Peyer's patch (tissue), 4 donors: ENCODE data around the gene RGL3.

Experiments used
- POLR2A ChIP-seq, 2 donors: fragments of 450-650 bp; IDR thresholded peaks; one replicate each; pipeline ENCODE4 v1.5.1; 2017; ENCODE audit warnings: antibody characterized with exemption in 2 of 2, mild to moderate bottlenecking in 2 of 2, moderate library complexity in 2 of 2
- TF ChIP-seq, protein P1 (sequence below), 6 experiments: fragments of 450-650 bp in 4 of 6; fragments of 200-600 bp in 2 of 6; sonication (generic) in 1 of 6; IDR thresholded peaks; one replicate each; pipeline ENCODE4 v1.5.1; 2017 to 2019; ENCODE audit warnings: antibody characterized with exemption in 6 of 6, mild to moderate bottlenecking in 3 of 6, moderate library complexity in 1 of 6

DNA sequence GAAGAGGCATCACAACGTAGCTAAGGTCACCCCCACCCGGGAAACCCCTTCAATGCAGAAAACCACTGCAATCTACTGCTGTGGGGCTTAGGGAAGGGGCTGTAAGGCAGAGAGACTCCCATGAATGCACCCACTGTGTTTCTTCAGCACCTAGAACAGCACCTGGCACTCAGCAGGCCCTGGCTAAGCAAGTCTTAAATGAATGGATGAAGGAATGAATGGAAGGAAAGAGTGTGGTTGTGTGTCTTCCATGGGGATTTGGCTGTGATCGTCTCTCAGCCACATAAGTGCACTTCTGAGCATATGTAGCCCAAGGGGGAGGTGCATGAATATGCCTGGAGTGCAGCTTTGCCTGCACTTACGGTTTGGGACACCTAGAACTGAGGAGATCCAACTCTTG is 69.9 kb downstream of the RGL3 start:
- no peak for TF ChIP-seq POLR2A (IDR thresholded peaks at IDR 0.05)
- TF ChIP-seq, protein P1, sequence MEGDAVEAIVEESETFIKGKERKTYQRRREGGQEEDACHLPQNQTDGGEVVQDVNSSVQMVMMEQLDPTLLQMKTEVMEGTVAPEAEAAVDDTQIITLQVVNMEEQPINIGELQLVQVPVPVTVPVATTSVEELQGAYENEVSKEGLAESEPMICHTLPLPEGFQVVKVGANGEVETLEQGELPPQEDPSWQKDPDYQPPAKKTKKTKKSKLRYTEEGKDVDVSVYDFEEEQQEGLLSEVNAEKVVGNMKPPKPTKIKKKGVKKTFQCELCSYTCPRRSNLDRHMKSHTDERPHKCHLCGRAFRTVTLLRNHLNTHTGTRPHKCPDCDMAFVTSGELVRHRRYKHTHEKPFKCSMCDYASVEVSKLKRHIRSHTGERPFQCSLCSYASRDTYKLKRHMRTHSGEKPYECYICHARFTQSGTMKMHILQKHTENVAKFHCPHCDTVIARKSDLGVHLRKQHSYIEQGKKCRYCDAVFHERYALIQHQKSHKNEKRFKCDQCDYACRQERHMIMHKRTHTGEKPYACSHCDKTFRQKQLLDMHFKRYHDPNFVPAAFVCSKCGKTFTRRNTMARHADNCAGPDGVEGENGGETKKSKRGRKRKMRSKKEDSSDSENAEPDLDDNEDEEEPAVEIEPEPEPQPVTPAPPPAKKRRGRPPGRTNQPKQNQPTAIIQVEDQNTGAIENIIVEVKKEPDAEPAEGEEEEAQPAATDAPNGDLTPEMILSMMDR (IDR thresholded peaks at IDR 0.05): no peak
